GM12873 (cell line): ENCODE results near the gene SLIT3.
A peak's percentile ranks its signal among the peaks of the same experiment; 100 is the strongest.

Experiments used
- TF ChIP-seq, protein P1 (sequence below): IDR thresholded peaks from 2 replicates; pipeline ENCODE4 v1.5.1; 2012; ENCODE audit warnings: low read depth, mild to moderate bottlenecking, moderate library complexity, low read length, control low read depth; ENCODE audit not compliant: insufficient read depth; ENCODE audit errors: missing control alignments

SLIT3 gene

DNA sequence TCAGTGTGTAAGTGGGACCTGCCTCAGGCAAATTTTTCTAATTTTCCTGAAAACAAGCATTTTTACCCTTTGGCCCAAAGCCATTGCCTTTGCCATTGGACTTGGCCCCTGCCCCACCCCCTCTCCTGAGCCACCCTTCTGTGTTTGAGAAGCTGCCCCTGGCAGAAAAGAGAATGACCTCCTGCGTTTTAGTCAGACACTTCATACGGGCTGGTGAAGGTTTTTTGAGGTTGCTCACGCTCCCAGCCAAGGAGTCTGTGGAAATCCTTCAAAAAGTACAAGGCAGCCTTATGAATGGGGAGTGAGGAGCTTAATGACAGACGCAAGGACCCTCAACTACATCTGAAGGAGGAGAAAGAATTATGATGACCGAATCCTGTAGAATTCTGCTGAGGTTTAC, 308.9 kb downstream of the SLIT3 start:
- TF ChIP-seq, protein P1, sequence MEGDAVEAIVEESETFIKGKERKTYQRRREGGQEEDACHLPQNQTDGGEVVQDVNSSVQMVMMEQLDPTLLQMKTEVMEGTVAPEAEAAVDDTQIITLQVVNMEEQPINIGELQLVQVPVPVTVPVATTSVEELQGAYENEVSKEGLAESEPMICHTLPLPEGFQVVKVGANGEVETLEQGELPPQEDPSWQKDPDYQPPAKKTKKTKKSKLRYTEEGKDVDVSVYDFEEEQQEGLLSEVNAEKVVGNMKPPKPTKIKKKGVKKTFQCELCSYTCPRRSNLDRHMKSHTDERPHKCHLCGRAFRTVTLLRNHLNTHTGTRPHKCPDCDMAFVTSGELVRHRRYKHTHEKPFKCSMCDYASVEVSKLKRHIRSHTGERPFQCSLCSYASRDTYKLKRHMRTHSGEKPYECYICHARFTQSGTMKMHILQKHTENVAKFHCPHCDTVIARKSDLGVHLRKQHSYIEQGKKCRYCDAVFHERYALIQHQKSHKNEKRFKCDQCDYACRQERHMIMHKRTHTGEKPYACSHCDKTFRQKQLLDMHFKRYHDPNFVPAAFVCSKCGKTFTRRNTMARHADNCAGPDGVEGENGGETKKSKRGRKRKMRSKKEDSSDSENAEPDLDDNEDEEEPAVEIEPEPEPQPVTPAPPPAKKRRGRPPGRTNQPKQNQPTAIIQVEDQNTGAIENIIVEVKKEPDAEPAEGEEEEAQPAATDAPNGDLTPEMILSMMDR = no peak

DNA sequence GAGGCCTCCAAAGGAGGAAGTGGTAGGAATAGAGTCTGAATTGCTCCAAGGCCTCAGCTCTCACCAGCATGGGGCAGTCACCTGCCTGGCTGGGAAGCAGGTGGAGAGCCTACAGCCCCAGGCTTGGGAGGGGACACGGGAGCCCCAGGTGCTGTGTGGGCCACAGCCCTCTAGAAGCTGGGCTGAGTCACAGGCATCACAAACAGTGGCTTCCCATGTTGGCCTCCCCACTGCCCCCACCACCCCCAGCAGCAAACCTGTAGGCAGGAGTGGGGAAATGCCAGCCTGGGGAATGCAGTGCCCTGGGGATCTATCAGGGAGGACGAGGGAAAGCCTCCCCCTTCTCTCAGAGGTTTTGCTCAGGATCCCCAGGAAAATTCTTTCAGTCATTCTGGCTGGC, 309.6 kb downstream of the SLIT3 start:
- TF ChIP-seq, protein P1 = no peak

DNA sequence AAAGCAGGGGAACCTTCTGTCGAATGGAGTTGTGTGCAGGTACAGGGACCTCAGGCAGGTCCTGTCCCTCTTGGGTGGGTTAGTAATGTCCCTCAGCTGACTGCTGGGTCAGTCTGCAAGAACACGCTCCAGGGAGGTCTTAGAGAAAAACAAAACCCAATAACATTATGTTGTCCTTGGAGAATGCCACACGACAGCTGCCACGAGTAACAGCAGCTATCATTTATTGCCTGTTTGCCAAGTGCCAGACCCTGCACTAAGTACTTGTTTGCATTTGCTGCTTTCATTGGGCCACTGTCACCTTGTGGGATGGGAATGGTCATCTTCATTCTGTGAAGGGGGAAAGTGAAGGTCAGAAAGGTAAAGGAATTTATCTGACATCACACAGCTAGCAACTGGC, 310.3 kb downstream of the SLIT3 start:
- TF ChIP-seq, protein P1 = no peak

DNA sequence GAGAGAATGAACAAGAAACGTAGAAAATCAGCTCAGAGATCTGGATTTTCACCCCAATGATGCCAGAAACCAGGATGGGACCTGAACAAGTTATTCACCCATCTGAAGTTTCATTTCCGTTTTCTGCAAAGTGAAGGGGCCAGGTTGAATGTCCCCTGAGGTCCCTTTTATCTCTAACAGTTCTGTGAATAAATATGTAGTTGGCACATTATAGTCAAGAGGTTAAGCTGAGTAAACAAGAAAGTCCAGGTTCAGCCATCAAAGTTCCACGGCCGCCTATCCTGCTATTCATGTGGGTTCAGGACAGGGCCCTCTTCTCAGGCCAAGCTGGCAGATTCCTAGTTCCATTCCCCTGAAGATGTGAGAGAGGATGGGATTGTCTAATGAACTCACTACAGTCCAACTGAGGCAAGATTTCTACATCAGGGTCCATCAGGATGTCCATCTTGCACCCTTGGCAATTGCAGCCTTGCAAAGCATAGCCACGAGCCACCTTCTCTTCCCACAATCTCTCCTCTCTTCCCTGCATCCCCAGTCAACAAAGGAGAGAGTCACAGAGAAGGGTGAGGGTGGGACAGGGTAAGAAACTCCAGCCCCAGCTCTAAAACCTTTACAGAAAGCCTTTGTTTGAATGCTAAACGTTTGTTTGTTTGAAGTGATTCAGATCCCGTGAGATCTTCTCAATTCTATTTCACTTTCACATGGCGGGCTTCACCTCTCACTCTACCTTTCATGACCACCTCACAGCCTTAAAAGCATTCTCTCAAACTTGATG, 311.0 kb downstream of the SLIT3 start:
- TF ChIP-seq, protein P1 = no peak

DNA sequence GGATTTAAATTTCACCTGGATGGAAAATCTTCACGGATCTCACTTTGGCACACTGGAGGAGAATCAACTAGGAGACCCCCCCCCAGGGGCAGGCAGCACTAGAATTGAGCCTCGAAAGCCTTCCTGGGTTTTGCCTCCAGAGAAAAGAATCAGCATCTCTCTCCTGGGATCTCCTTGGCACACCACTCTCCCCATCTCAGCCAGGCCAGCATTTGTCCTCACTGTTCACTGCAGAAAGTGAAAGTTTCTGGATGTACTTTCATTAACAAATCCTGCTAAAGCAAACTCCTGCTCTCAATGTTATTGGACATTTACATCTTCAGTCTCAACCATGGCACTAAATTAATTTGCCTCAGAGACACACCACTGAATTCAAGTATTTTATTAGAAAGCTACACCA, 312.2 kb downstream of the SLIT3 start:
- TF ChIP-seq, protein P1 = no peak

DNA sequence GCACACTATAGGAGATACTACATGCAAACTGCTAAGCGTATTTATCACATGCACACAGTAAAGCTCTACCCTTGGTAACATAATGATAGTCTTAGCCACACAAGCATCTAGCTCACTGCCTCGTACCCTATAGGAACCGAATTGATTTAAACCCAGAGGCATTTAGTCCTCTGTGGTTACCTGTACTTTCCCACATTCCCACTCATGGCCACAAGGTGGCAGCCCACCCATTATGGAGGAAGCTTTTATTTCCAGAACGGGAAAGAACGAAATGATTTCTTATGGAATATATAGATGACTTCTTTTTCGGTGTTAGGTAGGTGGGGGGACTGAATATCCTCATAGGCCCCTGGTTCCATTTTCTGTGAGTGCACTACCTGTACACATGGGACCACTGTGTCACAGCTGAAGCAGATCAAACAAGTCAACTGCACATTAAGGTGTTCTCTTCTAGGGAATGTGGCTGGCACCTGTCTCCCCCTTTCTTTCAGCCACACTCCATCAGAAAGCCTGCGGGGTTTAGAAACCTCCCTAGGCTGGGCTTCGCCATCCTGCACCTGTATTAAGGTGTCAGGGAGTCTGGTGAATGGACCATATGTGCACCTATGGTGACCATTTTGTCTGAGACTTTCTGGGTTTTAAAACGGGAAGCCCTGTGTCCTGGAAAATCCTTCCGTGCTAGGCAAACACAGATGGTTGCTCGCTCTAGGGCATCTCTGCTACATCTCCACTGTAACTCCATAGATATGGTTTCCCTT, 313.2 kb downstream of the SLIT3 start:
- TF ChIP-seq, protein P1 = peak; percentile 82

DNA sequence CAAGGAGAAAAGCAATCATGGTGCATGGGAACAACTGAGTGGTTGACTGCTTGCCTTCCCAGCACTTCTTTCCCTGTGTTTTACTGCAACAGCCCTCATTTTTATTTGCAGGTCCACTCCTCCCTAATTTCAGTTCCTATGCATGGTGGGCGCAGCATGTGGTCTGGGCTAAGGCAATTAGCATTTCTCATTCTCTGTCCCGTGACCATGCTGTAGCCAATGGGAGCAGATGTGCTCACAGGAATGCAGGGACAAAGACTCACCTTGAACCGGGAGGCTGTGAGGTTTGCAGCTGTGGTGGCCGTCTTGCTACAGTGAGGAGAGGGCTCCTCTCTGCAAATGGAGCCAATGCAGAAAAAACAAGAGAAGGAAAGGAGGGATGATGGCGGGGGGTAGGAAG, 315.5 kb downstream of the SLIT3 start:
- TF ChIP-seq, protein P1 = no peak
